Left lobe of liver (tissue), 2 donors: Measurements from ENCODE around the gene GPC5. TPM values are rescaled to one million over a fixed set of nuclear protein-coding genes. Genes with fewer than 3 reads are reported as not detected.
"Not testable (repeated sequence)": the region's sequence is repeated elsewhere in the genome, so short reads cannot be mapped to it uniquely, and the experiment has no call there.

ENCODE experiments used
- ATAC-seq: fragments of 200-7000 bp; cut with Tn5 transposase; one replicate; pipeline ENCODE4 v1.9.1; 2020; ENCODE audit warnings: mild to moderate bottlenecking, moderate library complexity
- DNase-seq: peaks from one replicate; pipeline ENCODE4 v3.0.0-alpha.2; 2020; ENCODE audit warnings: low spot score
- total RNA-seq: library from RNA; stranded (reverse); gene quantifications from one replicate; pipeline ENCODE4 v1.2.1, GENCODE V29; 2021
- donor health status: DM: no; HTN: no; CAD: no; lungs with moderate emphysema.
- donor health status: DM: no; HTN: yes; CAD: no.

Gene GPC5
- total RNA-seq, 1 donor from 2014 or later, result 0.65 TPM

GRCh38 chr13:92413452-92413851 is 1015.0 kb downstream of the GPC5 start:
- ATAC-seq (no peak), DNase-seq (no peak)

DNA sequence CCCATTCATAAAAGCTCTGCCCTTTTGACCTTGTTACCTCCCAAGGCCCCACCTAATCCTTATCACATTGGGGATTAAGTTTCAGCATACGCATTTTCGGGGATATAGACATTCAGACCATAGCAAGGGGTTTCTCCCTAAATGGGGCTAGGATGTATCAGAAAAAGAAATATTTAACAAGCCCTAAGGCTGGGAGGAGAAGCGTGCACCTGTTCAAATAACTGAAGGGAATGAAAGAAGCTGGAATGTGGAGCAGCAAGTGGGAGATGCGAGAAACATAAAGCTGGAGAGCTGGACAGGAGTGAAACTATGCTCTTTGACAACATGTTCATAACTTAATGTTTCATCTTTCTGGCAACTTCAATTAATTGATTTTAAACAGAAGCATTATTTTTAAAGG is 1016.4 kb downstream of the GPC5 start:
- DNase-seq (no peak), ATAC-seq (no peak)

DNA sequence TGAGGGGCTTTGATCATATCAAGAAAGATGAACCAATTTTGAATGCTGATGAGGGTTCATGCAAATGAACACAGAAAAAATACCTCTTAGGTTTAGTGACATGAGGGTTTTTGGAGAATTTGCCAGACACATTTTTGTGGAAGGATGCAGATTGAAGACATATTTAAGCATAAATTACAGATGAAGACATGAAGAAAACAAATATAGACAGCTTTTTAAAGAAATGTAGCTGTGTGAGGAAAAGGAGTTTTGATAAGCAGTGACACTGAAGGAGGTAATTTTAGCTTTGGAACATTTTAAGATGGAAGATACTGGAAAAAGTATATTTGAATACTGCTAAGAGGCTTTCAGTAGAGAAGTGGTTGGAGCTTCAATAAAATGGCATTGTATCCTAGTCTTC is 1017.4 kb downstream of the GPC5 start:
- ATAC-seq (no peak), DNase-seq (no peak)

GRCh38 chr13:92418818-92419412 is 1020.5 kb downstream of the GPC5 start:
- ATAC-seq (no peak), DNase-seq (no peak)

GRCh38 chr13:92429231-92429630 is 1030.8 kb downstream of the GPC5 start:
- DNase-seq (no peak), ATAC-seq (no peak)

- DNase-seq, result no peak
- no peak for ATAC-seq
These were observed 1035.0 kb downstream of the GPC5 start for GRCh38 chr13:92433386-92433785.

- DNase-seq, result no peak
These were observed 1035.5 kb downstream of the GPC5 start for GRCh38 chr13:92433963-92434362.

GRCh38 chr13:92436924-92437323 is 1038.5 kb downstream of the GPC5 start:
- DNase-seq (no peak), ATAC-seq (no peak)

More at GRCh38 chr13:92433963-92434362, 1035.5 kb downstream of the GPC5 start:
- no peak for ATAC-seq

GRCh38 chr13:92444244-92444643 is 1045.8 kb downstream of the GPC5 start:
- no peak for ATAC-seq

GRCh38 chr13:92451060-92451459 is 1052.6 kb downstream of the GPC5 start:
- no peak for DNase-seq
- ATAC-seq, result no peak

More at GRCh38 chr13:92444244-92444643, 1045.8 kb downstream of the GPC5 start:
- no peak for DNase-seq

- no peak for ATAC-seq
- DNase-seq, result no peak
These were observed 1054.4 kb downstream of the GPC5 start for GRCh38 chr13:92452840-92453239.

DNA sequence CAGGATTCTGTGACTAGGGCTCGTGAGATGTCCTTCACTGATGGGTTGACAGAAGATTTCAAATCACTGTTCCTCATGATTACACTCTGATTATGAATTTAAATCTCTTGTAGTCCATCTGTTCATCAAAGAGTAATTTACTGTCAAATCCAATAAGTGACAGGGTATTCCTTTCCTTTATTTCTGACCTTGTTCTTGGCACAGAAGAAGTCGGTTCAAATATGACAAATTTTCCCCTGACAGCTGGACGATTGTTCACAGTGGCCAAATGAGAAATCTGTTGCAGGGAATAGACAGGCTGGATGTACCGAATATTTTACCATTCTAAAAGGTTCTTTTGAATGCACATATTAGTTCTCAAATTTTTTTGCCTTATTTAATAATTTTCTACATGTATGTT is 1060.9 kb downstream of the GPC5 start:
- ATAC-seq, result no peak
- no peak for DNase-seq

- ATAC-seq (no peak), DNase-seq (no peak)
These were observed 1062.1 kb downstream of the GPC5 start for GRCh38 chr13:92460479-92460878.

- DNase-seq (no peak), ATAC-seq (no peak)
These were observed 1063.0 kb downstream of the GPC5 start for GRCh38 chr13:92461402-92461801.

DNA sequence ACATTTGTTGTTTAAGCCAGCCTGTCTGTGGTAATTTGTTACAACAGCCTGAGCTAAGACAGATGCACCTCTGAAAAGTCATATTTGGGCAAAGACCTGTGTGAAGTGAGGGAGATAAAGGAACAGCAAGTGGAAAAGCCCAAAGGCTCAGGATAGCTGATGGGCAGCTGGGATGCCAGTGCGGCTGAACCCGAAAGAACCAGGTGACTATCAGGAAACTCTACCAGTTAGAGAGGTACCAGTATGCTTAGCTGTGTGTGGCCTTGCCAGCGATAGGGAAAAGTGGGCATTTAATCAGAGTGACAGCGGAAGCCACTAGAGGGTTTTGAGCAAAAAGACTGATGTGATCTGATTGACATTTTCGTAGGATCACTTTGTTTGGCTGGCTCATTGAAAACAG is 1063.4 kb downstream of the GPC5 start:
- no peak for ATAC-seq
- DNase-seq, result no peak

- ATAC-seq (no peak), DNase-seq (no peak)
These were observed 1064.7 kb downstream of the GPC5 start for GRCh38 chr13:92463134-92463533.

DNA sequence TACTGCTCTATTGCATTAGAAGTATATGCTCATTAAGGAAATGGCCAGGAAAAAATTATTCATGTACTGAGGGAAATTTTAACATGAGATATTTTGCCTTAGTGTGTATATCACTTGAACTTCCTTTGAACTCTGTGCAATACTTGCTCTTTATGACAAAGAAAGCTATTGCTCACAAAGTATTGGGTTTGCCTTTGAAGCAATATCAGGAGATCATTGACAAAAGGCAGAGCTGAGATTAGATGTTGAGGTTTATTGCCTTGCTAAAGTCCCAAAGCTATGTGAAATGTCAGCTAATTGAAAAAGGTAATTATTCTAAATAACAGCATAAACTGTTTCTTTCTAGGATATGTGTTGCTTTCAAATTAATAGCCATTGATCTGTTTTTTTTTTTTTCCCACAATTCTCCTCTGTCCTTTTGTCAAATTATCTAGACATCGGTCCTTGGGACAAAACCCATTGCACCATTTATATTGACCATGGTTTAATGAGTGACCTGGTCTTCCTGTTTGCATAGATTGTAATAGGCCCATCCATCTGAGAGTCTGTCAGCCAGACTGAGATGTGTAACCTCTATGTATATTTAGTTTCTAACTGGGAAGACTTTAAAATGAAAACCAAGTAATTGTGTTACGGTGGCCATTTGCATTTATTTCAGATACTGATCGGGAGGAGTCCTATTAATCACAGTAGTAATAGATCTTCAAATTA is 1075.5 kb downstream of the GPC5 start:
- ATAC-seq, result no peak
- DNase-seq, result no peak

GRCh38 chr13:92480387-92480786 is 1082.0 kb downstream of the GPC5 start:
- DNase-seq, result no peak
- no peak for ATAC-seq

- not testable (repeated sequence) for DNase-seq, ATAC-seq
These were observed 1084.4 kb downstream of the GPC5 start for GRCh38 chr13:92482790-92483189.

DNA sequence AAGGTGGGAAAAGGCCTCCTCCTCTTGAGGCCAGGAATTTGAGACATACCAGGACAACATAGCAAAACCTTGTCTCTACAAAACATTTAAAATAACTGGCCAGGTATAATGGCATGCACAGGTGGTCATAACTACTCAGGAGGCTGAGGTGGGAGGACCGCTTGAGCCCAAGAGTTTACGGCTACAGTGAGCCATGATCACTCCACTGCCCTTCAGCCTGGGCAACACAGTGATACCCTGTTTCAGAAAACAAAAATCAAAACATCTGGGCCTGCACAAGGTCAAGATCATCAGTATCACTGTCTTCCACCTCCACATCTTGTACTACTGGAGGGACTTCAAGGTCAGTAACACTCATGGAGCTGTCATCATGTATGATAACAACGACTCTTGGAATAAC is 1085.5 kb downstream of the GPC5 start:
- ATAC-seq, result no peak
- DNase-seq, result no peak

GRCh38 chr13:92487238-92487637 is 1088.8 kb downstream of the GPC5 start:
- DNase-seq, result no peak
- no peak for ATAC-seq

- DNase-seq, result no peak
These were observed 1089.9 kb downstream of the GPC5 start for GRCh38 chr13:92488249-92488852.

More at GRCh38 chr13:92488249-92488852, 1089.9 kb downstream of the GPC5 start:
- no peak for ATAC-seq
